SK-N-SH (cell line): ENCODE results near the gene PTPN13. TPM values are rescaled to one million over a fixed set of nuclear protein-coding genes. Genes with fewer than 3 reads are reported as not detected.

ENCODE experiments used
- CTCF ChIA-PET: fragments of 300-600, 350-600 bp; formaldehyde crosslinking; extraction: SDS; loops from one replicate; lab custom pipeline; 2021; lab: Yijun Ruan, JAX
- POLR2A ChIA-PET: fragments of 350-600 bp; sonication (Branson Sonifier 250); formaldehyde crosslinking; extraction: SDS; loops from one replicate; lab custom pipeline; 2020; ENCODE audit warnings: antibody characterized with exemption, inconsistent platforms; lab: Yijun Ruan, JAX
- DNase-seq: peaks from one replicate; pipeline ENCODE4 v3.0.0; 2012
- H2AFZ ChIP-seq: fragments of 200-600 bp; sonication (generic); 2 replicates; pipeline ENCODE4 v1.8.1; 2016; ENCODE audit warnings: antibody characterized with exemption, mild to moderate bottlenecking, low read depth
- H3F3A ChIP-seq: fragments of 200-600 bp; sonication (generic); replicated peaks from 2 replicates; pipeline ENCODE3; 2016; ENCODE audit warnings: antibody characterized with exemption, mild to moderate bottlenecking; ENCODE audit not compliant: insufficient read depth
- H3K27ac ChIP-seq, 2 experiments: fragments of 200-500 bp in 1 of 2; fragments of 200-600 bp in 1 of 2; sonication (Bioruptor generic) in 1 of 2; sonication (generic), shearing (Covaris generic) in 1 of 2; 2 replicates each; pipeline versions ENCODE4 v1.5.1 to v1.6.1; 2014 to 2016; ENCODE audit warnings: low read depth in 2 of 2, inconsistent platforms in 1 of 2, low read length in 1 of 2, mild to moderate bottlenecking in 1 of 2, mixed read lengths in 1 of 2
- H3K27me3 ChIP-seq: fragments of 200-600 bp; sonication (generic), shearing (Covaris generic); 2 replicates; pipeline ENCODE4 v1.6.1; 2016; ENCODE audit warnings: mixed run types; ENCODE audit not compliant: insufficient read depth
- H3K36me3 ChIP-seq, 2 experiments: fragments of 200-500 bp in 1 of 2; fragments of 200-600 bp in 1 of 2; sonication (Bioruptor generic) in 1 of 2; sonication (generic) in 1 of 2; replicated peaks in 1 of 2; 2 replicates each; pipeline versions ENCODE3 to v1.5.1; 2014 to 2016; ENCODE audit warnings: low read length in 1 of 2, mild to moderate bottlenecking in 1 of 2; ENCODE audit not compliant: insufficient read depth in 2 of 2, control insufficient read depth in 1 of 2
- H3K4me1 ChIP-seq, 2 experiments: fragments of 200-500 bp in 1 of 2; fragments of 200-600 bp in 1 of 2; sonication (Bioruptor generic) in 1 of 2; sonication (generic), shearing (Covaris generic) in 1 of 2; 2 replicates each; pipeline versions ENCODE4 v1.5.1 to v1.6.1; 2014 to 2016; ENCODE audit warnings: low read depth in 1 of 2, low read length in 1 of 2, mixed run types in 1 of 2; ENCODE audit not compliant: insufficient read depth in 2 of 2, control insufficient read depth in 1 of 2
- H3K4me2 ChIP-seq: fragments of 200-600 bp; sonication (generic), shearing (Covaris generic); 2 replicates; pipeline ENCODE4 v1.6.1; 2017; ENCODE audit warnings: mixed run types
- H3K4me3 ChIP-seq, 2 experiments: fragments of 200-500 bp in 1 of 2; fragments of 200-600 bp in 1 of 2; sonication (Bioruptor generic) in 1 of 2; sonication (generic), shearing (Covaris generic) in 1 of 2; 2 replicates each; pipeline versions ENCODE4 v1.5.1 to v1.8.1; 2014 to 2016; ENCODE audit warnings: low read depth in 2 of 2, inconsistent platforms in 1 of 2, low read length in 1 of 2, mild to moderate bottlenecking in 1 of 2, mixed read lengths in 1 of 2, moderate library complexity in 1 of 2
- H3K79me2 ChIP-seq: fragments of 200-600 bp; sonication (generic); 2 replicates; pipeline ENCODE4 v1.8.1; 2017; ENCODE audit warnings: mild to moderate bottlenecking; ENCODE audit not compliant: insufficient read depth
- H3K9ac ChIP-seq: fragments of 200-600 bp; sonication (generic); 2 replicates; pipeline ENCODE4 v1.6.1; 2017; ENCODE audit warnings: mixed run types
- H3K9me2 ChIP-seq: fragments of 200-600 bp; sonication (generic); 2 replicates; pipeline ENCODE4 v1.6.1; 2017; ENCODE audit warnings: mixed run types
- H3K9me3 ChIP-seq: fragments of 200-600 bp; sonication (generic); 2 replicates; pipeline ENCODE4 v1.6.1; 2017; ENCODE audit warnings: mixed run types, mild to moderate bottlenecking, moderate library complexity
- H4K20me1 ChIP-seq: fragments of 200-600 bp; sonication (generic); 2 replicates; pipeline ENCODE4 v1.6.1; 2017; ENCODE audit warnings: mild to moderate bottlenecking, mixed run types; ENCODE audit not compliant: insufficient read depth
- ELF1 ChIP-seq: IDR thresholded peaks from 2 replicates; pipeline ENCODE4 v1.4.0; 2012
- EP300 ChIP-seq, 2 experiments: IDR thresholded peaks; 2 replicates each; pipeline versions ENCODE4 v1.4.0 to v1.6.1; 2012; ENCODE audit warnings: borderline replicate concordance in 1 of 2, low read depth in 1 of 2, low read length in 1 of 2
- EZH2phosphoT487 ChIP-seq: fragments of 200-600 bp; sonication (generic); IDR thresholded peaks from 2 replicates; pipeline ENCODE4 v1.6.1; 2017; ENCODE audit warnings: low read depth, mixed run types, mild to moderate bottlenecking, antibody characterized with exemption, moderate library complexity, borderline replicate concordance
- FOSL2 ChIP-seq: IDR thresholded peaks from 2 replicates; pipeline ENCODE4 v1.4.0; 2012; ENCODE audit warnings: low read depth, mild to moderate bottlenecking, moderate library complexity, borderline replicate concordance
- FOXM1 ChIP-seq: IDR thresholded peaks from 2 replicates; pipeline ENCODE4 v1.4.0; 2012; ENCODE audit warnings: low read depth, mild to moderate bottlenecking
- GABPA ChIP-seq: IDR thresholded peaks from 2 replicates; pipeline ENCODE4 v1.4.0; 2012; ENCODE audit warnings: low read depth, mild to moderate bottlenecking
- JUND ChIP-seq: IDR thresholded peaks from 2 replicates; pipeline ENCODE4 v1.4.0; 2012
- MXI1 ChIP-seq: IDR thresholded peaks from 2 replicates; pipeline ENCODE4 v1.6.1; 2012; ENCODE audit warnings: mild to moderate bottlenecking, low read depth, low read length, improper control_type of control experiment
- NFIC ChIP-seq: IDR thresholded peaks from 2 replicates; pipeline ENCODE4 v1.4.0; 2012; ENCODE audit warnings: borderline replicate concordance
- NRF1 ChIP-seq: IDR thresholded peaks from 2 replicates; pipeline ENCODE4 v1.6.1; 2012; ENCODE audit warnings: low read depth, mild to moderate bottlenecking, low read length
- POLR2AphosphoS5 ChIP-seq: IDR thresholded peaks from 2 replicates; pipeline ENCODE4 v1.6.1; 2012; ENCODE audit warnings: low read depth, low read length
- RFX5 ChIP-seq: IDR thresholded peaks from 2 replicates; pipeline ENCODE4 v1.6.1; 2012; ENCODE audit warnings: mild to moderate bottlenecking, improper control_type of control experiment, low read length
- RXRA ChIP-seq: IDR thresholded peaks from 2 replicates; pipeline ENCODE4 v1.4.0; 2012; ENCODE audit warnings: low read depth, mild to moderate bottlenecking, borderline replicate concordance
- TAF1 ChIP-seq: IDR thresholded peaks from 2 replicates; pipeline ENCODE4 v1.6.1; 2012; ENCODE audit warnings: low read depth, mild to moderate bottlenecking, low read length, moderate library complexity, borderline replicate concordance
- TCF12 ChIP-seq: IDR thresholded peaks from 2 replicates; pipeline ENCODE4 v1.4.0; 2012
- YY1 ChIP-seq: IDR thresholded peaks from 2 replicates; pipeline ENCODE4 v1.4.0; 2012; ENCODE audit warnings: low read depth, mild to moderate bottlenecking
- polyA plus RNA-seq, 3 experiments: library from polyadenylated mRNA; depleted of rRNA; stranded (reverse); fragments of >200 nt; gene quantifications; 2 replicates each; pipeline ENCODE4 v1.2.3, GENCODE V29; 2012
- TF ChIP-seq, protein P1 (sequence below): IDR thresholded peaks from 2 replicates; pipeline ENCODE4 v1.4.0; 2012; ENCODE audit warnings: low read depth, borderline replicate concordance
- TF ChIP-seq, protein P2 (sequence below): fragments of 150-350 bp; IDR thresholded peaks from 2 replicates; pipeline ENCODE4 v1.6.1; 2017; ENCODE audit warnings: antibody characterized with exemption, low read length, low read depth, borderline replicate concordance
- TF ChIP-seq, protein P3 (sequence below): IDR thresholded peaks from 2 replicates; pipeline ENCODE4 v1.4.0; 2012; ENCODE audit warnings: low read depth, borderline replicate concordance
- TF ChIP-seq, protein P4 (sequence below): IDR thresholded peaks from 2 replicates; pipeline ENCODE4 v1.4.0; 2012; ENCODE audit warnings: low read depth

The PTPN13 gene
- polyA plus RNA-seq, 1 of the 3 experiments (the other 2 are of a cell fraction), result 5.5 TPM

DNA sequence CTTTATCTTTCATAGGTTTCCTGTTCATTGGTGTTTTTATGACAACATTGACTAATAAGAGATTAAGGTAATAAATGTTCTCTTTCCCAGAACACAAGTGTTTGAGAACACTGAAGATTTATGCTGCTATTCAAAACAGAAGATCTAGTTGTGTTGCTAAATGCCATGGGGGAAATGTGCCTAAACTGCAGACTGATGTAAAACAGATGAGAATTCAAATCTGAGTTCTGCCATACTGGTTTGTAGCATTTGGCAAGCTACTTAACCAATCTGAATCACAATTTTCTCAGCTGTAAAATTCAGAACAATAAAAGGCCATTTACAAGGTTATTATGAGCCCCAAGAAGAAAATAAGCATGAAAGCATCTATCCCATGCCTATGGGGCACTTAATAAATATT is 252.8 kb downstream of the PTPN13 start:
- DNase-seq, result no peak
- H3K9me3 ChIP-seq, result no peaks in the 10 kb centered on the region
- H3K9ac ChIP-seq, result no peak overlapping the region
- no peaks in the 10 kb centered on the region for H3K36me3 ChIP-seq
- no peaks in the 10 kb centered on the region for H3K27me3 ChIP-seq
- POLR2A ChIA-PET, result no interaction called here
- CTCF ChIA-PET, result no interaction called here
- H3K79me2 ChIP-seq, result no peaks in the 10 kb centered on the region
- no peaks in the 10 kb centered on the region for H3K4me1 ChIP-seq
- H4K20me1 ChIP-seq, result no peaks in the 10 kb centered on the region
- H3F3A ChIP-seq, result no peaks in the 10 kb centered on the region
- no peak overlapping the region for H2AFZ ChIP-seq
- H3K27ac ChIP-seq, result no peak overlapping the region
- TF ChIP-seq ELF1, result no peak
- no peak for TF ChIP-seq FOSL2
- no peak for TF ChIP-seq EZH2phosphoT487
- no peak for TF ChIP-seq TAF1
- no peak for TF ChIP-seq EP300 (IDR thresholded peaks at IDR 0.05; ENCODE audit: borderline replicate concordance in 1 of 2, low read depth in 1 of 2, low read length in 1 of 2)
- no peak for TF ChIP-seq NRF1
- TF ChIP-seq RFX5, result no peak
- no peak for TF ChIP-seq GABPA
- TF ChIP-seq MXI1, result no peak
- no peak for TF ChIP-seq NFIC
- no peak for TF ChIP-seq TCF12
- TF ChIP-seq, protein P1, sequence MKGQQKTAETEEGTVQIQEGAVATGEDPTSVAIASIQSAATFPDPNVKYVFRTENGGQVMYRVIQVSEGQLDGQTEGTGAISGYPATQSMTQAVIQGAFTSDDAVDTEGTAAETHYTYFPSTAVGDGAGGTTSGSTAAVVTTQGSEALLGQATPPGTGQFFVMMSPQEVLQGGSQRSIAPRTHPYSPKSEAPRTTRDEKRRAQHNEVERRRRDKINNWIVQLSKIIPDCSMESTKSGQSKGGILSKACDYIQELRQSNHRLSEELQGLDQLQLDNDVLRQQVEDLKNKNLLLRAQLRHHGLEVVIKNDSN, result no peak
- TF ChIP-seq, protein P2, sequence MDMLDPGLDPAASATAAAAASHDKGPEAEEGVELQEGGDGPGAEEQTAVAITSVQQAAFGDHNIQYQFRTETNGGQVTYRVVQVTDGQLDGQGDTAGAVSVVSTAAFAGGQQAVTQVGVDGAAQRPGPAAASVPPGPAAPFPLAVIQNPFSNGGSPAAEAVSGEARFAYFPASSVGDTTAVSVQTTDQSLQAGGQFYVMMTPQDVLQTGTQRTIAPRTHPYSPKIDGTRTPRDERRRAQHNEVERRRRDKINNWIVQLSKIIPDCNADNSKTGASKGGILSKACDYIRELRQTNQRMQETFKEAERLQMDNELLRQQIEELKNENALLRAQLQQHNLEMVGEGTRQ, result no peak
- no peak for TF ChIP-seq JUND
- TF ChIP-seq RXRA, result no peak
- no peak for TF ChIP-seq FOXM1
- no peak for TF ChIP-seq POLR2AphosphoS5
- no peak for TF ChIP-seq YY1
- TF ChIP-seq, protein P3, sequence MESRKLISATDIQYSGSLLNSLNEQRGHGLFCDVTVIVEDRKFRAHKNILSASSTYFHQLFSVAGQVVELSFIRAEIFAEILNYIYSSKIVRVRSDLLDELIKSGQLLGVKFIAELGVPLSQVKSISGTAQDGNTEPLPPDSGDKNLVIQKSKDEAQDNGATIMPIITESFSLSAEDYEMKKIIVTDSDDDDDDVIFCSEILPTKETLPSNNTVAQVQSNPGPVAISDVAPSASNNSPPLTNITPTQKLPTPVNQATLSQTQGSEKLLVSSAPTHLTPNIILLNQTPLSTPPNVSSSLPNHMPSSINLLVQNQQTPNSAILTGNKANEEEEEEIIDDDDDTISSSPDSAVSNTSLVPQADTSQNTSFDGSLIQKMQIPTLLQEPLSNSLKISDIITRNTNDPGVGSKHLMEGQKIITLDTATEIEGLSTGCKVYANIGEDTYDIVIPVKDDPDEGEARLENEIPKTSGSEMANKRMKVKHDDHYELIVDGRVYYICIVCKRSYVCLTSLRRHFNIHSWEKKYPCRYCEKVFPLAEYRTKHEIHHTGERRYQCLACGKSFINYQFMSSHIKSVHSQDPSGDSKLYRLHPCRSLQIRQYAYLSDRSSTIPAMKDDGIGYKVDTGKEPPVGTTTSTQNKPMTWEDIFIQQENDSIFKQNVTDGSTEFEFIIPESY, result no peak
- TF ChIP-seq, protein P4, sequence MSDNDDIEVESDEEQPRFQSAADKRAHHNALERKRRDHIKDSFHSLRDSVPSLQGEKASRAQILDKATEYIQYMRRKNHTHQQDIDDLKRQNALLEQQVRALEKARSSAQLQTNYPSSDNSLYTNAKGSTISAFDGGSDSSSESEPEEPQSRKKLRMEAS, result no peak
- H3K4me2 ChIP-seq, result no peak overlapping the region
- H3K9me2 ChIP-seq, result no peaks in the 10 kb centered on the region
- H3K4me3 ChIP-seq, result no peak overlapping the region
